CD4-positive, alpha-beta T cell treated with Interleukin-15 for 4 hours (primary cell): ENCODE measurements around the gene PDPN.

Source experiments
- DNase-seq: peaks from one replicate; pipeline ENCODE4 v3.0.0-alpha.2; 2020; ENCODE audit warnings: low spot score

The PDPN gene

DNA sequence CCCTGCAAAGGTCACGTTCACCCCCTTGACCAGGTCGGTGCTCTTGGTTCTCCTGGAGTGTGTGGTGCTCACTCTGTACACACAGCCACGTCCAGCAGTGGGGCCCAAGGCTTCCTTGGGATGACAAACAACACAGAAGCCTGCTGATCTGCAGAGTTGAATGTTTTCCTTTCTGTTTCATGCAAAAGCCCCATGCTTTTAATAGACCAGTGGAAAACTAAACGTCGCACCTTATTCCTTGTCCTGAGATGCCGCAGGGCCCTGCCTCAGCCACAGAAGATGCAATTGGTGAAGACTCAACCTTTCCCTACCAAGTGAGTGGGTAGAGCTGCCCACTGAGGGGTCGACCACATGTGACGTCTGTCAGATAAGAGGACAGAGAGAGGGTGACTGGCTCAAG lies 5.8 kb upstream of the PDPN start:
- DNase-seq: no peak

DNA sequence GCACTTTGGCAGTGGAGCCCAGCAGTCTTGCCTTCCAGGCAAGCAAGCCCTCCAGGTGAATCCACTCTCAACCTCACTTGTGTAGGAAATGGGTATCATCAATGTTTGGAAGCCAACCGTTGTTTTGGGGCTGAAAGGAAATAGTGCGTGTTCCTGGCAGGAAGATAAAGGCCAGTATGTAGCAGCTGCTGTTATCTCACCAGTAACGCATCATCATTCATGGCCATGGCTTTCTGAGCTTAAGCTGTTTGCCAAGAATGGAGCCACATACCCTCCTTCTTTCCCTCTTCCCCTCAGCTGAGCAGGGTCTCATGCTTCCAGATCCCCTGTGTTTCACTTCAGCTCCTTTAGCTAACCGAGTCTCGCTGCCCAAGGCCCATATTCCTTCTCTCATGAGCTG lies 2.2 kb upstream of the PDPN start:
- no peak for DNase-seq

DNA sequence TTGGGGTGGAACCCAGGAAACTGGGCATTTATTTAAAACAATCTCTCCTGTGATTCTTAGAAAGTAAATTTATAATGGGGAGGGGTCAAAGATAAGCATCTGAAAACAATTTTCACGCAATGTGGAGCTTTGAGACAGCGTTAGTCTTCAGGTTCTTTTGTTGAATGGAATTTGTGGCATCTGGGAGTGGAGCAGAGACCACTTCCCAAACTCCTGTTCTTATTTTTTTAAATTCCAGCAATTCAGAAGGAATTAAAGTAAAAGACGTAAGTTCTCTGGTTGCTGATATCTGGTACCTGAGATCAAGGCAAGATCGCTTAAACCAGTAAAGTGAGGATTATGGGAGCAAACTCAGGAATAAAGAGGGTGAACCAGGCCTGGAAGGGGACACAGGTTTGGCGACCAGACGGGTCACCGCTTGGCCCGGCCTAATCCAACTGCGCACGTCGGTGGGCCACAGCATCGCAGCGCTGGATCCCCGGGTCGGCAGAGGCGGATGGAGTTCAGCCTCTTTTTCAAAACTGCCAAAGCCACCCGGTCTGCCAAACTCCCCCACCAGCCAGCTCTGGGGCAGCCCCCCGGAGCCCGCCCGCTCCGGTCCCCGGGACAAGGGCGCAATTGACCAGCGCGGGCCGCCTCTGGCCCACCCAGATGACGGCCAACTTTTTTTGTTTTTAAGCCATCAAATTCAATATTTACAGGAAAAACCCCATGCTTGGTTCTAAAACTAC lies 754 bp upstream of the PDPN start:
- DNase-seq: no peak

DNA sequence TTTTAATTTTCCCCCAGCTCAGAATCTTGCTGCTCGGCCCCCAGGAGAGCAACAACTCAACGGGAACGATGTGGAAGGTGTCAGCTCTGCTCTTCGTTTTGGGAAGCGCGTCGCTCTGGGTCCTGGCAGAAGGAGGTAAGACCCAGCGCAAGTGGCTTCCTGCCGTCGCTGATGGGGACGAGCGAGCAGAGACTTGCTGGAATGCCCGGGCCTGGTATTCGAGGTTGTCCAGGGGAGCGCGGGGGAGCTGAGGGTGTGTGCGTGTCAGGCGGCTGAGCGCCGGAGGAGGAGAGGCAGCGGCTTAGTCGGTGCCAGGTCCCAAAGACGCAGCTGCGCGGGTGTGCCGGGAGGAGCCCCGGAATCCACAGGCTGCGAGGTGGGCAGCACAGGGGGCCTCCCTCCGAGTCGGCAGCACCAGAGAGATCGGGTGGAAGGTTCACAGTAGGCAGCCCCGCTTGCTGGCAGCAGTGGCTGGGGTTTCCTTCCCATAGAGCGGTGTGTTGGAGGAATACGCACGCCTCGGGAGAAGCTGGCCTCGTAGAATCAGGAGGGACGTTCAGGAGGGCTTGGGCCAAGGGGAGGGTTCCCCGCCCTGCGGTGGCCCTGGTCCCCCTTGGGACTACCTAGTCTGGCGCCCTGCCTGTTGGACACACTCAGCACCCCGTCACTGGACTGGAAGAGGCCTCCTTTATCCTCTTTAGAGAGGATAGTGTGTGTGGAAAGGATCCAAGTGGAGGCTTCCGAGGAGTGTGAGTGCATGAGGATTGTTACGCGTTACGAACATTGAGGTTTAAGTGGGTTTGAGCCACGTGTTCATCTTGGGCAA lies 547 bp downstream of the PDPN start:
- DNase-seq: no peak

DNA sequence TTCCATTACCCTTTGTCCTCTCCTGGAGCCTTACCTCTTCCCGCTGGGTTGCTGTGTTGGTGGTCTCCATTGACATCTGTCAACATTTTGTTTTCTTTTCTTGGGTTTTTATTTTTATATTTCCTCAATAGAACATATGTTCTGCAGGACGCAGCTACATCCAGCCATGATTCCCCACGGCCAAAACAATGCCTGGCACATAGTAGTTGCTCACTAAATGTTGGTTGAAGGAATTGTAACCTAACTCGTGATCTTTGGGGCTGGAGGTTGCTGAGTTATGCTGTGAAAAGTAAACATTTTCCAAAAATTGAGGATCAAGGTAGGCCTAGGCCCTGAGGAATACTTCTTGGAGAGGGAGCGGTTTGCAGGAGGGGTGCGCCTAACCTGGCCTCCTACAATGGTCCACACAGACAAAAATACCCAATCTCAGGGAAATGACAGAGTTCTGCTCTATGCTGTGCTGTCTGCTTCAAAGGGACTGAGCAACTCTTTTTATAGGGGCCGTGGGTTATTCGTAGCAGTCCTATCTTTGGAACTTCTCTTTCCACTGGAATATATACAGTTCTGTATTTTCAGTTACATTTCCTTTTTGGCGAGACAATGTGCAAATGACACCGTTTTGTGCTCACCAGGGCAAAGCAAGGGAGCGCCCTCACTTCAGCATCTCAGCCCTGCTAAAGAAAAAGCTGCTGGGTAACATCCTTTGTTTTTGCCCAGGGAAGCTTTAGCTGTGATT lies 1.4 kb downstream of the PDPN start:
- DNase-seq: no peak

DNA sequence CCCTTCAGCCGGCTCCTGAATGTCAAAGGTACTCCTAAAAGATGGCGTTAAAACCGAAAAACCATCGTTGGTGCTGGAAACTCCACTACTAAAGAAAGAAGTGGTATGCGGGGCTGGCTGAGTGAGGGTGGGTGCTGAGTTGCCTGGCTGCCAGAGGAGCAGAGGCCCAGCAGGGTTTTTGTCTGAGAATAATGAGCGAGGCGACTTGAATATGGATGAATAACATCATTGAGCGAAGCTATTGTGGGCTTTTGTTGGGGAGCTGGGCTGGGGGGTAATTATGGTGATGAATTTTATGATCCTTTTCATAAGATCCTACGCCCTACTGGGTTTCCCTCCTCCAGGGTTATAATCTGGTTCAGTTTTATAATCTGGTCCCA lies 2.0 kb downstream of the PDPN start:
- no peak for DNase-seq

DNA sequence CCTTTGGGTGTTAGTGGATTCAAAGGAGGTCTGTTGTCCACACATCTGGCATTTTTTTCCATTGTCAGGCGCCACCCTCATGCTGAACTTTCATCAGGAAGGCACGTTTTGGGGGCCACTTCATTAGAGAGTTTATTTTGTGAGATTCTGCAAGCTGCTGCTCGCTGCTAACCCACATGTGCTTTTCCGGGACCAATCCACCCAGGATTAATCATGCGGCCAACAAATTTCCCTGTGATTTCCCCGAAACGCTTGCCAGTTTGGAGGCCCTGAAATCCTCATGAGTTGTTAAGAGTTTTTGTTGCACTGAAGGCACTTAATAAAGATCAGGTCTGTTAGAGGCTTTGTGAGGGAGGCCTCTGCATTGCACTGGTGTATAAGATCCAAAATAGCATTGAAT lies 2.4 kb downstream of the PDPN start:
- no peak for DNase-seq

DNA sequence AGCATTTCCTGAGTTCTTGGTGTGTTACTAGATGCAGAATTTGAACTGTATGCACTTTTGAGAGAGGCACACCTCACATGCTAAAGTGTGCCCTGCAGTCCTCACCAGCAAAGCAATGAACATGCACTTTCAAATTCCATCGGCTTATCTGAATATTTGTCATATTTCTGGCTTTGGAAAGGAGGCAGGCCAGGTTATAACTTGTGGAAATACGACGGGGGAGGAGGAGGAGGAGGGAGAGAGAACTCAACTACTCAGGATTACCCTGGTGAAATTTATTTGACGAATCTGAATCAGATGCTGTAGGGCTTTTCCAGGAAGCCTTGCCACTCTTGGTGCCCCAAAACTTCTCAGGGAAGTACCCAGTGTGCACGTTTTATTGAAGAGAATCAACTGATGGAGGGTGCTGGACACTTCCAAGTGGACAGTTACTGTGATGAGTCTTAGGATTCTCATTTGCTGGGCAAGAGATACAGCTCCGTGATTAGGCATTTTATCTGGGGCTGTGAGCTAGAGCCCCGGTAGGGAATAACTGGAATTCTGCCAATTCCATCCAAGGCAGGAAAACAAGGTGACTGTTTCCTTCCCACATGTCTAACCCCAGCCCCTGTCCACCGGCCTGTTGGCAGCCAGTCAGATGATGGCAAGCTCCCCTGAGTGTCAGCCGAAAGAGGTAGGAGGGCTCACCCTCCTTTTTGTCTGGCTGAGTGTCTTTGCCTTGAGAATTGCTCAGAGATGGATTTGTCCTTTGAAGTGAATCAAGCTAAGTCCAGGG lies 3.8 kb downstream of the PDPN start:
- DNase-seq: no peak

DNA sequence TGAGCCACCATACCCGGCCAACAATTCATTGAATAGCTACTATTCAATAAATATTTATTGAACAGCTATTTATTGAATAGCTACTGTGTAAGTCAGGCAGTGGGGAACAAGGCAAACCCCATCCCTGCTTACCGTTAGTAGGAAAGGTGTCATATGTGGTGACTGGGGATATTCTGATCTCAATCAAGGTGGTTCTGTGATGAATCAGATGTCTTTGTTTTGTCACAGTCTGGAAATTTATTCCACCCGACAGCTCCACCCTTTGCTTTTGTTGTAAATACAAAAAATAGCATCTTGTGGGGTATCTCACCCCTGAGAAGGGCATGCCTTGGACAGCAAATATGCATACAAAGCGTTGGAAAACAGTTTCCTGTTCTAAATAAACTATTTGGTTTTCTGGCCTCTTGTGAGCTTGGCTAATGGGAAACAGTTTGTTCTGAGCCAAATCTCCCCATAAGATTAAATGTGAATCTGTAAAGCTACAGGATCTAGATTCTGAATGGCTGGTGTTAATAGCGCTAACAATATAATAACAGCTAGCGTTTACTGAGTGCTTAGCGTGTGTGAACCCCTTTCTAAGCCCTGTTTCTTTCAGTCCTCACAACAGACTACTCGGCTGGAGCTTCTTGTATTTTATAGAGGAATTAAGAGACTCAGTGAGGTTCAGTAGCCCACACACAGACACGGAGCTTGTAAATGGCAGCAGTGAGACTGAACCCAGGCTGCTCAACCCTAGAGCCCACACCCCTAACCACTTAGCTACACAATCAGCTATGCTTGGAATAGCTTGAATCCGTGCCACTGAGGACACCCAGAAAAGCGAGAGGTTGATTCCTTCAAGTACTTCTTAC lies 5.5 kb downstream of the PDPN start:
- DNase-seq: no peak

- no peak for DNase-seq
Observed at GRCh38 chr1:13590486-13590885, 6.9 kb downstream of the PDPN start.

- DNase-seq: no peak
Observed at GRCh38 chr1:13593511-13594131, 10.0 kb downstream of the PDPN start.

- no peak for DNase-seq
Observed at GRCh38 chr1:13595411-13595810, 11.8 kb downstream of the PDPN start.

DNA sequence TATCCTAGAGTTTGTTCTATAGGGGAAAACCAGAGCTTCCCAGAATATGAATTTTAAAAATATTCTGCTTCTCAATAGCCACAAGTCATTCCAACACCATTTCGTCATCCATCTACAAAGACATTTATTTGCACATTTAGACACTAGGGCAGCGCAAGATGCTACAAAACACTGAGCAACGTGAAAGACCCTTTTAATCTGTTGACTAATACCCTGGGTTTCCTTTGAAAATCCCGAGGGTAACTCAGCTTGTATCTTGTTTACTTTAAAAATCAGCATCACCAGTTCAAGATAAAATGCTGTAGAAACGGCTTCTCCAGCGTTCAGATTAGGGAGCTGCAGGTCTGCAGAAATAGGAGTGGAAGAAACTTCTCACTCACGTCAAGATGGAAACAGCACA lies 13.5 kb downstream of the PDPN start:
- DNase-seq: no peak

GRCh38 chr1:13600762-13601453 lies 17.3 kb downstream of the PDPN start:
- no peak for DNase-seq

DNA sequence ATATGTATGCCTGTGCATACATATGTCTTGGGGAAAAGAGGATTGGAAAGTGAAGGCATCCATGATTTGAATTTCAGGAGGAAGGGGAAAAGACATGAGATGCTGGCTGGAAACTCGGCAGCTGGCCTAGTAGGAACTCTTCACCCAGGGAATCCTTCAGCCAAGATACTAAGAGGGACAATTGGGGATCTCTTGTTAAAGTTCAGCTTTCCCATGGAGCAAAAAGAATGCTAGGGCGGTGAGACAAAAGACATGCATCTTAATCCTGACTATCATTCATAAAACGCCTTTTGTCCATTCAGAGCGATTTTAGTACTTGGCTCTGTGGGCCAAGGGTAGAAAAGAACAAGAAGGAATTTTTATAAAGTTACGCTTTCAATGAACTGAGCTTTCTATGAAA lies 20.5 kb downstream of the PDPN start:
- DNase-seq: no peak

GRCh38 chr1:13604721-13605120 lies 21.1 kb downstream of the PDPN start:
- DNase-seq: no peak

DNA sequence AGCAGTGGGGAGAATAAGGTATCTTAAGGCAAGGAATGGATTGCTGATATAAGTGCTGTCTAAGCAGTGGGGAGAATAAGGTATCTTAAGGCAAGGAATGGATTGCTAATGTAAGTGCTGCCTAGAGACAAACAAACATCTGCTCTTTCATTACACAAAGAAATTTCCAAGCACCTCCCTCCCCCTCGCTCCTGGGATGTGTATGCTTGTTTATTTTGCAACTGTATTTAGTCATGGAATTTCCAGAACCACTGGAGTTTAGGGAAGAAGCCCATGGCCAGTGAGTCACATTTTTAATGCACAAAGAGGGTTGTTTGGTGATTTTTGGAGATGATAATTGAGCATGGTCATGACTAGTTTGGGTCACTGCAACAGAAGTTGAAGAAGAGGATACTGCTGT lies 21.5 kb downstream of the PDPN start:
- no peak for DNase-seq

DNA sequence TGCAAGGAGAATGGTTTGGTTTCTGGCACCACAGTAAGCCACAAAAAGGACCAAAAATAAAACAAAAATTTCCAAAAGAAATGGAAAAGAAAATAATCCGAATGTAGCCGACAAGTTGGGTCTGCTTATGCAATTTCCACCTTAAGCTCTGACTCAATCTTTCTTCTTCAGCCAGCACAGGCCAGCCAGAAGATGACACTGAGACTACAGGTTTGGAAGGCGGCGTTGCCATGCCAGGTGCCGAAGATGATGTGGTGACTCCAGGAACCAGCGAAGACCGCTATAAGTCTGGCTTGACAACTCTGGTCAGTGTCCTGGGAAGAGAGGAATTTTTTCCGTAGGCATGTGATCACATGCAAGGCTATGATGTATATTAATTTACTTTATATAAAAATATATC lies 23.4 kb downstream of the PDPN start:
- DNase-seq: no peak

- no peak for DNase-seq
Observed at GRCh38 chr1:13616234-13616633, 32.6 kb downstream of the PDPN start.

GRCh38 chr1:13617108-13617507 lies 33.5 kb downstream of the PDPN start:
- DNase-seq: no peak
